Heart right ventricle (tissue), 16 donors: ENCODE measurements around the gene ITGAL. TPM values are rescaled to one million over a fixed set of nuclear protein-coding genes. Genes with fewer than 3 reads are reported as not detected.
"Not testable (repeated sequence)": the region's sequence is repeated elsewhere in the genome, so short reads cannot be mapped to it uniquely, and the experiment has no call there.

Source experiments
- ATAC-seq, 8 donors: fragments of 200-7000 bp; cut with Tn5 transposase; one replicate each; pipeline ENCODE4 v1.9.1; 2020; ENCODE audit warnings: mild to moderate bottlenecking in 8 of 8, moderate library complexity in 8 of 8, moderate number of reproducible peaks in 1 of 8
- DNase-seq, 2 donors: peaks; one replicate each; pipeline ENCODE4 v3.0.0-alpha.2; 2020
- H3K27ac ChIP-seq, 10 donors: fragments of 200-600 bp; sonication (generic) in 2 of 10; one replicate each; pipeline versions ENCODE4 v1.5.0 to v1.8.0; 2020 to 2022; ENCODE audit warnings: mild to moderate bottlenecking in 3 of 10
- H3K27me3 ChIP-seq, 7 donors: fragments of 200-600 bp; one replicate each; pipeline ENCODE4 v1.8.0; 2021 to 2022; ENCODE audit warnings: mild to moderate bottlenecking in 2 of 7
- H3K36me3 ChIP-seq, 9 donors: fragments of 200-600 bp; sonication (generic) in 1 of 9; one replicate each; pipeline versions ENCODE4 v1.5.0 to v1.8.0; 2020 to 2022; ENCODE audit warnings: mild to moderate bottlenecking in 2 of 9
- H3K4me1 ChIP-seq, 9 donors: fragments of 200-600 bp; sonication (generic) in 1 of 9; one replicate each; pipeline versions ENCODE4 v1.5.0 to v1.8.0; 2020 to 2022; ENCODE audit warnings: mild to moderate bottlenecking in 4 of 9
- H3K4me3 ChIP-seq, 10 donors: fragments of 200-600 bp; sonication (generic) in 2 of 10; one replicate each; pipeline versions ENCODE4 v1.5.0 to v1.8.0; 2020 to 2022; ENCODE audit warnings: mild to moderate bottlenecking in 7 of 10, moderate library complexity in 2 of 10
- H3K9me3 ChIP-seq, 11 donors: fragments of 200-600 bp in 10 of 11; sonication (generic) in 2 of 11; one replicate each; pipeline versions ENCODE4 v1.5.0 to v1.8.0; 2013 to 2022; ENCODE audit warnings: mild to moderate bottlenecking in 2 of 11, control low read depth in 1 of 11, moderate library complexity in 1 of 11
- CTCF ChIP-seq, 9 donors: fragments of 200-600 bp; sonication (generic) in 2 of 9; IDR thresholded peaks; one replicate each; pipeline versions ENCODE4 v1.5.0 to v1.8.0; 2021 to 2022; ENCODE audit warnings: antibody characterized with exemption in 9 of 9, mild to moderate bottlenecking in 5 of 9, moderate library complexity in 1 of 9
- WGBS, 2 donors: extraction: QIAGEN DNeasy Blood & Tissue Kit; methylation state at CpG; one replicate each; pipeline ENCODE4 v1.1.7; 2013; ENCODE audit warnings: inconsistent platforms in 1 of 2; 5-methylcytosine and 5-hydroxymethylcytosine counted together
- intact Hi-C, 10 donors: fragments of 100-400 bp; cut with DNase I; formaldehyde crosslinking; loops; one replicate each; pipeline versions ENCODE4 v1.11.1 to v1.14.2; 2022
- polyA plus RNA-seq, 2 donors: library from polyadenylated mRNA; stranded (reverse); fragments of 200-250 nt; gene quantifications; one replicate each; pipeline ENCODE4 v1.2.3, GENCODE V29; 2013
- total RNA-seq, 10 donors: library from RNA; stranded (reverse); fragmentation: NEBNext Ultra II Directional in 3 of 10; extraction: Animal tissue kit (Norgen Biotek cat#: 25700) in 3 of 10; gene quantifications; one replicate each; pipeline versions ENCODE4 v1.2.1 to v1.2.4, GENCODE V29; 2021 to 2023
- donor health status: Arrhythmogenic right ventricular cardiomyopathy.
- donor health status: ischemic (EF 13 %, LVEDD 7.1; RV severe dilation, severe dysfunction).
- donor health status: healthy with polysubstance abuse.
- donor health status: DM: no; HTN: yes; CAD: no.
- donor health status: DM: no; HTN: no; CAD: no.
- donor health status: ischemic (EF 25% LVEDD 6.9; RV normal size, moderate dysfunction).
- donor health status: ischemic (EF 25% LVEDD 5.7; RV mildly dilated, moderate dysfunction).
- donor health status: healthy.
- donor health status: DM: yes; HTN: yes; CAD: no.
- donor health status: Ischemic cardiomyopathy.
- donor health status: ischemic (EF 35%, LVEDD 5.7; RV mildly dilated, moderate dysfunction).
- donor health status: nonischemic (EF 11% LVEDD 7.7; RV severe dilation, severe dysfunction).
- donor health status: DM: yes; HTN: yes; CAD: no.
- donor health status: PGD.
- donor health status: ischemic (EF 29% LVEDD 5.4; RV normal size, mild dysfunction).
- donor health status: nonischemic (EF 23%, LVEDD 6.1; RV moderate dilation, normal function).

Gene ITGAL
- total and polyA plus RNA-seq, 12 donors, result 0.52 to 18.2 (median 1.6) TPM

- peak; percentile 67 to 73 for DNase-seq
- peak; percentile 38 to 83 (median 70) for ATAC-seq
- H3K9me3 ChIP-seq, result no peaks in the 10 kb centered on the region
- H3K4me3 ChIP-seq, result peak overlapping the region; percentile 71 to 94 (median 80)
- H3K4me1 ChIP-seq, result peaks cover 0 to 50% (median 33%) of the 10 kb centered on the region in 9 donors
- intact Hi-C loops, result loop anchor here in 9 of 10 donors (1.0 to 10.0 kb wide), 7 partner anchors 21 to 471 kb away; partner anchors contain the start of genes ZNF764 (in 6 of the 9), ZNF785 (in 3 of the 9), ALDOA (in 1 of the 9) and ZNF689 (in 1 of the 9)
- no peaks in the 10 kb centered on the region for H3K27me3 ChIP-seq
- peak overlapping the region; percentile 78 to 98 (median 96) for H3K27ac ChIP-seq
- WGBS, 2 donors, result 29 to 31% methylated on average over 12 of the region's 12 CpGs
- TF ChIP-seq CTCF (IDR thresholded peaks at IDR 0.05), result peak; percentile 26 to 82 (median 59)
- peaks cover 0 to 27% (median 18%) of the 10 kb centered on the region in 9 donors for H3K36me3 ChIP-seq
Measured at GRCh38 chr16:30535777-30536190, 63.2 kb downstream of the ITGAL start.

GRCh38 chr16:30536391-30537024 is 64.0 kb downstream of the ITGAL start:
- Histone ChIP-seq H3K36me3 (peaks cover 0 to 20% (median 13%) of the 10 kb centered on the region in 9 donors), H3K27ac (peak overlapping the region in 6 of 10 donors; percentile 89 to 98 (median 98)), H3K4me1 (peaks cover under 1 to 57% (median 40%) of the 10 kb centered on the region in 9 donors), H3K4me3 (peak overlapping the region in 2 of 10 donors; percentile 80 to 89)
- 93 to 95% methylated on average over 13 of the region's 13 CpGs for WGBS, 2 donors
- not testable (repeated sequence) for H3K9me3 ChIP-seq, DNase-seq, H3K27me3 ChIP-seq, ATAC-seq
- intact Hi-C loops, result loop anchor here in 3 of 10 donors (10.0 kb wide), 3 partner anchors 48 to 472 kb away; partner anchors contain the start of genes ZNF785 (in 2 of the 3), ALDOA (in 1 of the 3) and ZNF689 (in 1 of the 3)

- Histone ChIP-seq H3K4me3 (no peak overlapping the region), H3K27ac (peak overlapping the region; percentile 33 to 82 (median 80)), H3K36me3 (no peaks in the 10 kb centered on the region), H3K27me3 (no peaks in the 10 kb centered on the region), H3K4me1 (peaks cover 6 to 56% (median 38%) of the 10 kb centered on the region in 9 donors), H3K9me3 (no peaks in the 10 kb centered on the region)
- intact Hi-C loops, result loop anchor here in 3 of 10 donors (2.0 to 10.0 kb wide), 4 partner anchors 14 to 474 kb away; partner anchors contain the start of genes ZNF785 (in 2 of the 3), ALDOA (in 1 of the 3) and ZNF689 (in 1 of the 3)
- peak; percentile 59 to 73 for DNase-seq
- peak; percentile 40 to 87 (median 65) for ATAC-seq
- 43 to 61% methylated on average over 8 of the region's 8 CpGs for WGBS, 2 donors
- TF ChIP-seq CTCF (IDR thresholded peaks at IDR 0.05), result no peak
Measured at GRCh38 chr16:30539000-30539964, 66.7 kb downstream of the ITGAL start.

GRCh38 chr16:30539986-30540526 is 67.5 kb downstream of the ITGAL start:
- DNase-seq, H3K27me3 ChIP-seq, H3K4me3 ChIP-seq, ATAC-seq, H3K9me3 ChIP-seq, H3K36me3 ChIP-seq: not testable (repeated sequence)
- intact Hi-C loops, result loop anchor here in 3 of 10 donors (2.0 to 10.0 kb wide), 4 partner anchors 13 to 475 kb away; partner anchors contain the start of genes ZNF785 (in 2 of the 3), ALDOA (in 1 of the 3) and ZNF689 (in 1 of the 3)
- WGBS, 2 donors, result 85 to 91% methylated on average over 13 of the region's 13 CpGs
- Histone ChIP-seq H3K27ac (peak overlapping the region; percentile 32 to 82 (median 80)), H3K4me1 (peaks cover 6 to 56% (median 38%) of the 10 kb centered on the region in 9 donors)

GRCh38 chr16:30540916-30541464 is 68.4 kb downstream of the ITGAL start:
- not testable (repeated sequence) for ATAC-seq, DNase-seq
- H3K27ac ChIP-seq, result peak overlapping the region in 7 of 10 donors; percentile 42 to 82 (median 58)

More at GRCh38 chr16:30540916-30541464, 68.4 kb downstream of the ITGAL start:
- H3K9me3 ChIP-seq, H3K36me3 ChIP-seq, H3K27me3 ChIP-seq, intact Hi-C loops, H3K4me3 ChIP-seq: not testable (repeated sequence)
- H3K4me1 ChIP-seq, result peaks cover 6 to 46% (median 31%) of the 10 kb centered on the region in 9 donors
- 68% methylated on average over 9 of the region's 9 CpGs for WGBS, 2 donors
